NT2/D1 (cell line): ENCODE data around the gene SFXN2.

ENCODE experiments used
- YY1 ChIP-seq: IDR thresholded peaks from 2 replicates; pipeline ENCODE4 v1.6.1; 2011; ENCODE audit not compliant: insufficient read length, insufficient read depth
- ZNF274 ChIP-seq: IDR thresholded peaks from 2 replicates; pipeline ENCODE4 v1.6.1; 2011; ENCODE audit warnings: mild to moderate bottlenecking, low read depth, low read length

GRCh38 chr10:102785818-102786217 is 71.4 kb downstream of the SFXN2 start:
- TF ChIP-seq YY1 = no peak
- no peak for TF ChIP-seq ZNF274
